GM11168 (cell line): ENCODE data around the gene OR10X1.

ENCODE experiments used
- in situ Hi-C: fragments of 300-500 bp; cut with MboI; formaldehyde crosslinking; loops from one replicate; pipeline ENCODE4 v1.12.0; 2022; ENCODE audit warnings: low sequenced_read_pairs; ENCODE audit not compliant: unreplicated experiment

Gene OR10X1, protein sequence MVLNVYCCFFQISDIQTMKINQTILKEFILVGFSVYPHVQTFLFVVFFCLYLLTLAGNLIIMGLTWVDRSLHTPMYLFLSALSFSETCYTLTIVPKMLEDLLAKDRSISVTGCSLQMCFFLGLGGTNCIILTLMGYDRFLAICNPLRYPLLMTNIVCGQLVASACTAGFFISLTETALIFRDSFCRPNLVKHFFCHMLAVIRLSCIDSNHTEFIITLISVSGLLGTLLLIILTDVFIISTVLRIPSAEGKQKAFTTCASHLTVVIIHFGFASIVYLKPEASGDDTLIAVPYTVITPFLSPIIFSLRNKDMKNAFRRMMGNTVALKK

DNA sequence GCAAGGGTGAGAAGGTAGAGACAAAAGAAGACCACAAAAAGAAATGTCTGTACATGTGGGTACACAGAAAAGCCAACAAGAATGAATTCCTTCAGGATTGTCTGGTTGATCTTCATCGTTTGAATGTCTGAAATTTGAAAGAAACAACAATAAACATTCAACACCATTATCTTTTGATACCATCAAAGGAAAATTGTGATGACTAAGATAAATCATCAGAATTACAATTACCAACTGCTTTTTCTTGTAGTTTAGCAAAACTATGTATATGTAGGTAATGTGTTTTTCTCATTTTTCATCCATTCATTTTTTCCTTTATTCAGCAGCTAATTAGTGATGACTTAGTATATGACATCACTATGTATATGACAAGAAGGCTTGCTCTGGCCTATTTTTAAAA, at the start of gene OR10X1:
OR10X1 (minus strand) TSS at position 167 of the 400 bp plus-strand sequence; CDS start at position 167, 0 bp downstream.
- in situ Hi-C loops = no loop called here

DNA sequence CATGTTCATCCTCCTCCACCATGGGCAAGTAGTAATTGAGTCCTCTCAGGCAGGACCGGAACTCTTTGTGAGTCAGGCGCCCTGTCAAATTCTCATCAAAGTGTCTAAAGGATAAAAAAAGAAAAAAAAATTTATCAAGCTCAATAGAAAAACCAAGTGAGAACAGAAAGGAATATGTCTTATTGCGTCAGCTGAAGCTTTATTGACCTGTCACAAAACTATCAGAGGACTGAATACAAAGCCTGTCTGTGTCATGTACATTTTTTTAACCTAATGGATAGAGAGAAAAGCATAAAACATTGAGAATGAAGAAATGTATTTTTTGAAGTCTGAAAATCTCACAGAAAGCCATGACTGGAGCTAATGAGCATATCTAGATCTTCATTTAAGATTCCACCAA, 34.1 kb upstream of the OR10X1 start:
- in situ Hi-C loops = no loop called here

DNA sequence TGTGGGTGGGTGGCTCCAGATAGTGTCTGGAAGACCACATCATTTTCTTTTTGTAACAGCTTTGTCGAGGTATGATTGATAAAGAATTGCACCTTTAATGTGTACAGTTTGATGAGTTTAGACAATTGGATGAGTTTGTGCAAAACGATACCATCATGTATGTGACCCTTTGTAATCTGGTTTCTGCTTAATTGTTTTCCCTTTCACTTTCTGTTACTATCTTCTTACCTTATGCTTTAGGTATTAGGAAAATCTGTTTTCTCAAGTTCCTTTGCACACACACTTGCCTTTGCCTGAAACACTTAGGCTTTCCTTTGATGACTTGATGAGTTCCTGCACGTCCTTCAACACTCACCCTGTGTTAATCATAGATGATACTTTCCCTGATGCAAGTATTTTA, 32.2 kb upstream of the OR10X1 start:
- in situ Hi-C loops = no loop called here

DNA sequence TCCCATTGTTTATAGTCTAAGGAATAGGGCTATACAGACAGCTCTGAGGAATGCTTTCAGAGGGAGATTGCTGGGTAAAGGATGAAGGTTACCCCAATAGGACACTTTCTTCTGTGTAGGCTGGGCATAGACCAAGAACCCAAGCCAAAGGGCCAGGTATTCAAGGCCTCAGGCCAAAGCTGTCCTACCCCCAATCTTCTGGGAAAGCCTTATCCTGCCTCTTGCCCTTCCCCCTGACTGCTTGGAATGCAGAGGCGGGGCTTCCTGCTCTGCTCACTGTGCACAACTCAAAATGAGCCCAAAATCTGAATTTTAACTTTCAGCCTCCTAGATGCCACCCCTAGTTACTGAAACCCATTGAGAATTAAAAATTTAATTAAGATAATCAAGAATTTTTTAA, 27.6 kb upstream of the OR10X1 start:
- in situ Hi-C loops = no loop called here

DNA sequence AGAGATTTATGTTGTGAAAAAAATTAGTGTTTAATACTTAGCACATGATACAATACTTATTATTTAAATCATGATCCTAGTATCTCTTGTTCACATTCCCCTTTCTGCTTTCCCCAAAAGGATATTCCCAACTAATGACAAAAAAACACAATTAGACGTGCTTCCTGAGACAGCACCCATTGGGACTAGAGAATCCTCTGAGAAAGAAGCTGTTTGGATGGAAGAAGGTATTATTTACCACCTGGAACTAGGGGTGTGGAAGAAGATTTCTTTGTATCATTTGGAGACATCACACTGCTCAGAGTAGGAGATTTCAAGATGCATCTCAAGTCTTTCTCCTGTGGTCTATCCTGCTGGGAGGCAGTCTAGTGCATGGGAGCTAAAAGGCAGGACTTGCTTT, 25.3 kb upstream of the OR10X1 start, which contains the start of gene OR10Z1:
OR10Z1 (plus strand) TSS at position 301 of the 400 bp plus-strand sequence. CDS start 1,171 bp downstream, outside the sequence.
- in situ Hi-C loops = no loop called here

DNA sequence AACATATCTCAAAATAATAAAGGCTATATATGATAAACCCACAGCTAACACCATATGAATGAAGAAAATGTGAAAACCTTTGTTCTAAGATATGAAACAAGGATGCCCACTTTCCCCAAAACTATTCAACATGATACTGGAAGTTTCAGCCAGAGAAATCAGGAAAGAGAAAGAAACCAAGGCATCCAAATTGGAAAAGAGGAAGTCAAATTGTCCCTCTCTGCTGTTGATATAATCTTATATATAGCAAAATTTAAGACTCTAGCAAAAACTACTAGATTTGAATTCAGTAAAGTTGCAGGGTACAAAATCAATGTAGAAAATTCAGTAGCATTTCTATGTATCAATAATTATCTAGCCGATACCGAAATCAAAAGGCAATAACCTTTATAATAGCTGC, 21.0 kb upstream of the OR10X1 start:
- in situ Hi-C loops = no loop called here

DNA sequence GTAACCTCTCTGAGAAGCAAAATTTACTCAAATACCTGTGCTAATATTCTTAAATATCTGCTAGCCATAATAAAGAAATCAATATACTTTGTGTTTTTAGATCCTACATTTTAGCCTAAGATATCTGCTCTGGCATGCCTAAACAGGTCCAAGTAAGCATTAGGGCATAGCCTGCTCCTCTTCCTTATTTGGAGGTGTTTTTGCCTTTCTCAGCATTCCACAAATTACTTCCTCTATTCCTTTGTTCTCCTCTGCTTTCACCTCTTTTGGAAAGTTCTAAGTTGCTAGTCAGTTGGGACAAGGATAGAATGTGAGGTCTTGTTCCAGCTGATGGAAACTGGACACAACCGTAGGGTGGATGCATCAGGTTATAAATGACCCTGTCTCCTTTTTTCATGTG, 7.2 kb upstream of the OR10X1 start:
- in situ Hi-C loops = no loop called here

DNA sequence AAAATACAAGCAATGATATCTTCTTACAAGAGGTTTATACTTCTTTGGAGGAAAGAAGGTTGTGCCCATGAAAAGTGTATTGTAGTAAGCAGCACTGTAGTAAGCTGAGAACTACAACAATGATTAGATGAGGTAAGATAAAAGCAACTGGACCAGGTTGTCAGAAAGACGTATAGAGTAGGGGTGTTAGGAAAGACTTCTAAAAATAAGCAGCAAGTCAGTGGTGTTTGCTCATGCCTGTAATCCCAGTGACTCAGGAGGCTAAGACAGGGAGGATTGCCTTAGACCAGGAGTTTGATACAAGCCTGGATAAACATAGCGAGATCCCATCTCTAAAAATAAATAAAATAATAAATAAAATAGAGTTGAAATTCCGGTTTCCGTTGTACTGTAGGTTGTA, 4.3 kb upstream of the OR10X1 start:
- in situ Hi-C loops = no loop called here

DNA sequence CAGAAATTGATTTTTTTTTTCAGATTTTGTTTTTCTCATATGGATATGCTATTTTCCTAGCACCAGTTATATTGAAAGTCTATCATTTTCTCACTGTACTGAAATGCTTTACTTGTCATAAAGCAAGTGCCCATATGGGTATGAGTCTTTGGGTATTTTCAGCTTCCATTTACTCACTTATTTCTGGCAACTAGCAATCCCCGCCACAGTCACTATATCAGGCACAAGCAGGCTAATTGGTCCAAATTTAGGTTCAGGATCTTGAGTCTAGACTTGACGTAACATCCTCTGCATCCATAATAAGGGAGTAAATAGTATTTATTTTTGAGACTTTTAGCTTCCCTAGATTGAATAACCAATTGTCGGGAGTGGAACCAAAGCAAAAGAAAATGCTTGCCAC, 2.1 kb downstream of the OR10X1 start:
- in situ Hi-C loops = no loop called here

DNA sequence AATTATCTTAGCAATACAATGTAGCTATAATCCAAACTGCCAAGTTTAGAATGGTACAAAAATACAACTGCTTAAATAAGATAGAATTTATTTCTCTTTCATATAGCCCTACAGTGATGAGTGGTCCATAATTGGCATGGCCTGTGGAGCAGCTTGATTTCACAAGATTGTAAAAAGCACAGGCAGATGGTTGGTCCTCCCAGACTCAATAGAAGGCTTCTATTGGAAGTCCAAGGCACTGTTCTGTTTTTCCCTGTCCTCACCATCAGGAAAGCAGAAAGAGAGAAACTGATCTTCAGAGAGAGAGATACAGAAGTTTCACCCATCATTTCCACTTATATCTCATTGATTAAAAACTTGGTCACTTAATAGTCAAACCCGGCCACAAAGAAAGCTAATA, 7.5 kb downstream of the OR10X1 start:
- in situ Hi-C loops = no loop called here

DNA sequence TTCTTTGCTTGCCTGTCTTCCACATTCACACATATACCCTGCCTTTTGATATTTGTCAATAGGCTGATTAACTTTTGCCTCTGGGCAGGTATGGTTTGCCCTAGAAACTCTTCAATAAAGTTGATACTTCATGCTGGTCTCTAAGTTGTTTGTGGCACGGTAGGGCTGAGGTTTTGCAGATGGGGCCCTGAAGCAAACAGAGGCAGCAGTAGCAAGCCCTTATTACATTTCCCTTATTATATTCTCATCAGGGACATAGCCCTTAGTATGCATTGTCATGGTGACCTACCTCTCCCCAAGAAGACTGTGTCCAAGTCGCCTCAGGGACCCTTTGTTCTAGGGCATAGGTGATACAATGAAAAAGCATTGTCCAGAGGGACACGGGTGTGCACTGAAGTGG, 9.2 kb downstream of the OR10X1 start, which contains the start of gene OR6P1:
OR6P1 (minus strand) TSS at position 101 of the 400 bp plus-strand sequence. CDS start 6,976 bp downstream, outside the sequence.
- in situ Hi-C loops = no loop called here

DNA sequence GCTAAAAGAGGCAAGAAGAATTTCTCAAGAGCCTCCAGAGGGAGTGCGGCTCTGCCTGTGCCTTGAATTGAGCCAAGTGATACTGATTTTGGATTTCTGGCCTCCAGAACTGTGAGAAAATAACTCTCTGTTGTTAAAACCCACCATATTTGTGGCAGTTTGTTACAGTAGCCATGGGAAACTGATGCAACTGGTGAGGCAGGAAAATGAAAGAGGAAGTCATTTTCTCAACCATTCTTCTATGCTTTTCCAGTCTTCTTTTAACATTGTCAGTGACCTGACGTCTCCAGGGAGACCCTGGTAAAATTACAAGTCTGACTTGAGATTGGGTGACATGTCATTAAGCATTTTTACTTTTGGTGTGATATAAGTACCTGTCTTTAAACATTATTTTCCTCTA, 15.1 kb downstream of the OR10X1 start:
- in situ Hi-C loops = no loop called here

DNA sequence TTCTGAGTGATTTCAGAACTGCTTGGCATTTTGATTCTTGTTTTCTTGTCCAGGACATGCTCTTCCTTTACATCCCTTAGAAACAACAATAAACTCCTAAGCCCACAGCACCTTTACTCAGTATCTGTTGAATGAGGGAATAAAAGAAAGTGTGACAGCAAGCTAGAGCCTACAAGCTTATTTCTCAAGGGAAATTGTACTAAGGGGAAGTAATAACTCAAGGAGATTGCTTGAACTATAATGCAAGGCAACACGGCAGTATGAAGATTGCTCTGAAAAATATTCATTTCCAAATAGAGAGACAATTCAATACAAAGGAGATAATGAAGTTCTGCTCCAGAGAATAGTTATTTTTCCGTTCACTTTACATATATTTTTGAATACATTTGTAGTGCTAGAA, 15.8 kb downstream of the OR10X1 start:
- in situ Hi-C loops = no loop called here

DNA sequence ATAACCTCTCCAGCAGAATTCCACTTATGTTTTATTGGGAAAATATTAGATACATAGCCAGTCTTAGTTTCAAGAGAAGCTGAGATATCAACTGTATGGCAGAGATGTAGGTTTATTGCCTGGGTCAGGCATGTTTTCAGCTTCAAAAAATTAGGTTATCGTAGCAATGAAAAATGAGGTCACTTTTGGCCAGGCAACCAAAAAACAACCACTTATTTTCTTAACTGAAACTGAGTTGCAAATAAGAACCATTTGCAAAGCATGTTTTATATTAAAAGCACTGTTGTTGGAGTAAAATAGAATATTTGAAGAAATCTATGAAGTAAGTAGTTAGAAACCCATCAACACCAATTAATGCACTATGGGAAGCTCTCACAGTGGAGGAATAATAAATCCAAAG, 20.0 kb downstream of the OR10X1 start:
- in situ Hi-C loops = no loop called here

DNA sequence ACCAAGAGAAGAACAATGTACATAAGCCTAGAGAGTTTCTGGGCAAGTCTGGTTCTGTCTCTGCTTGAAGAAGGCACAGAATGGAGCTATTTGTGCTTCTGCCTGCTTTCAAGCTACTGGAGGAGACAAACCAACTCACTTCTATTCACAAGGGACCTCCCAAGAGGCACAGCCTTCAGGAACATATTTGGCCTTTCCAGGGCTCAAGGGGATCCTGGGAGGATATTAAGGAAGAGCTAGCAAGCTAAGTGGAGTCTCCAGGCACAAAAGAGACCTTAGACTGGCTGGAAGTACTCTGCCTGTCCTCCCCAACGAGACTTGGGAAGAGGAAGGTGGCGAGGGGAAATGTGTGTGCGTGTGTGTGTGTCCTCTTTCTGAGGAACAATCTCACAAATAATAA, 25.3 kb downstream of the OR10X1 start, which contains the start of gene OR6Y1:
OR6Y1 (minus strand) TSS at position 54 of the 400 bp plus-strand sequence. CDS start 6,300 bp downstream, outside the sequence.
- in situ Hi-C loops = no loop called here

DNA sequence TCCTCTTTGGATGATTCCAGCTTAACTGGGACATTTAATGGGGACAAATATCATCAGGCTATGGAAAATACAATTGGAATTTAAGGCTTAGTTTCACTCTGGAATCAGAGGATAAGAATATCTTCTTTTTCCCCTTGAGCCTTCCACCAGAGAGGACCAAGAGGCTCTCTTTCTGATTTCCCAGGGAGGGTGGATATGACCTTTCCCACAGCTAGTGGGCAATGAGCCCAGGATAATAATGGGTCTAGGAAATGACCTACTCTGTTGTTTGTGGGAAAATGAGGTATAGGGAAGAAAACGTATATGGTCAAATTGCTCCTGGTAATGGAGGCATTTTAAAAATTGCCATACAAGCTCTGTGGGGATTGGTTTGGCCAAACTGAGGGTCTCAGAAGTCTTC, 27.4 kb downstream of the OR10X1 start:
- in situ Hi-C loops = no loop called here

DNA sequence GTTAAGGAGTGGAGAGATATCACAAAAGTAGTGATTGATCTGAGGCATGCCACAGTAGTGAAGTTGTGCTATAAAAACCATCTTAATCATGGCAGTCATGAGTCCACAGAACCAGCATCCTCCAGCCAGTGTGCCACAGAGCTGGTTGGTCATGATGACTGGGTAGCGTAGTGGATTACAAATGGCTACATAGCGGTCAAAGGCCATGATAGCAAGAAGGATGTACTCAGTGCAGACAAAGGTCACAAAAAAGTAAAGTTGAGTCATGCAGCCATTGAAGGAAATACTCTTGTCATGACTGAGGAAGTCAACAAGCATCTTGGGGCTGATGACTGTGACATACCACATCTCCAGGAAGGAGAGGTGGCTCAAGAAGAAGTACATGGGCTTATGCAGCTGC, 32.2 kb downstream of the OR10X1 start:
- in situ Hi-C loops = no loop called here

DNA sequence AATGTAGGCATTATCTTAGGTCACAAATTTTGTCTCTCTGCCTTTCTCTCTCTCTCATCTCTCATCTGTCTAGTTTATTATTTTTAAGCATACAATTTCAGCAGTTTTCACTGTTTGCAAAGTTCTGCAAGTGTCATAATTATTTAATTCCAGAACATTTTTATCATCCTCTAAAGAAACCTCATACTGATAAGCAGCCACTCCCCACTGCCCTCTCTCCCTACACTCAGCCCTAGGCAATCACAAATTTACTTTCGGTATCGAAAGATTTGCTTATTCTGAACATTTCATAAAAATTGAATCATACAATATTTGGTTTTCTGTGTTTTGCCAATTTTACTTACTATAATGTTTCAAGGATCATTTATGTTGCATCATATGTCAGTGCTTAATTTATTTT, 42.1 kb downstream of the OR10X1 start:
- in situ Hi-C loops = no loop called here

DNA sequence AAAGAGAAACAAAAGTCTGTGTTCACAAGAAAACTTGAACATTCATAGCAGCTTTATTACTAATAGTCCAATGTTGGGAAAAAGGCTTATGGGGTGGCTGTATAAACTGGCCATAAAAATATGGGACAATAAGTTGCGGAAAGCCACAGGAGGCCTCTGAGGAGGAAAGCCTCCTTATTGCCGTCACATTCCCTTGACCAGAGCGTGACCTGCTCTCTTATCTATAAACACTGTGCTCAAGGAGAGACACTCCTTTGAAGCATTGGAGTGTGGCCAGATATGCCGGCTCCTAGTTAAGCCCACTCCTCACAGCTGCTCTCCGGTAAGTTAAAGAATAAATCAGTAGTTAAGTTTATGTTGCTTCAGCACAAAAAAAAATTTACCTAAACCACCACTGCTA, 45.2 kb downstream of the OR10X1 start:
- in situ Hi-C loops = no loop called here
